Gastrocnemius medialis (tissue), 4 donors: Measurements from ENCODE around the gene BPIFB6.

ENCODE experiments used
- POLR2A ChIP-seq, 2 donors: fragments of 450-650 bp; IDR thresholded peaks; one replicate each; pipeline ENCODE4 v1.6.1; 2017; ENCODE audit warnings: antibody characterized with exemption in 2 of 2, mild to moderate bottlenecking in 2 of 2, moderate library complexity in 2 of 2
- TF ChIP-seq, protein P1 (sequence below), 5 experiments: fragments of 450-650 bp in 3 of 5; fragments of 200-600 bp in 2 of 5; sonication (generic) in 2 of 5; IDR thresholded peaks in 4 of 5; conservative IDR thresholded peaks in 1 of 5; 1 replicate in 4 of 5; 2 replicates in 1 of 5; pipeline ENCODE4 v1.5.1; 2016 to 2019; ENCODE audit warnings: antibody characterized with exemption in 5 of 5, mild to moderate bottlenecking in 3 of 5, moderate library complexity in 3 of 5

DNA sequence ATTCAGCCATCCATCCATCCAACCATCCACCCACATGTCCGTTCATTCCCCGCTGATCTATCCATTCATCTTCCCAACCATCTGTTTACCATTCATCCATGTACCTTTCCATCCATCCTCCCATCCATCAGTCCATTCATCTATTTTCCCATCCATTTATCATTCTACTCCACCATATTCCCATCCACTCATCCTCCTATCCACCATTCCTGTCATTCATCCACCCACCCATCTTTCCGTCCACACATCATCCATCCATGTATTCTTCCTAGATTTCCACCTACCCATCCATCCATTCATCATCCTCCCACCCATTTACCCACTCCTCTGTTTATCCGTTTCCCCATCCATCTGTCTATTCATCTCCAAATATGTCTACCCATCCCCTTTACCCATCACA is 6.8 kb downstream of the BPIFB6 start:
- TF ChIP-seq, protein P1, sequence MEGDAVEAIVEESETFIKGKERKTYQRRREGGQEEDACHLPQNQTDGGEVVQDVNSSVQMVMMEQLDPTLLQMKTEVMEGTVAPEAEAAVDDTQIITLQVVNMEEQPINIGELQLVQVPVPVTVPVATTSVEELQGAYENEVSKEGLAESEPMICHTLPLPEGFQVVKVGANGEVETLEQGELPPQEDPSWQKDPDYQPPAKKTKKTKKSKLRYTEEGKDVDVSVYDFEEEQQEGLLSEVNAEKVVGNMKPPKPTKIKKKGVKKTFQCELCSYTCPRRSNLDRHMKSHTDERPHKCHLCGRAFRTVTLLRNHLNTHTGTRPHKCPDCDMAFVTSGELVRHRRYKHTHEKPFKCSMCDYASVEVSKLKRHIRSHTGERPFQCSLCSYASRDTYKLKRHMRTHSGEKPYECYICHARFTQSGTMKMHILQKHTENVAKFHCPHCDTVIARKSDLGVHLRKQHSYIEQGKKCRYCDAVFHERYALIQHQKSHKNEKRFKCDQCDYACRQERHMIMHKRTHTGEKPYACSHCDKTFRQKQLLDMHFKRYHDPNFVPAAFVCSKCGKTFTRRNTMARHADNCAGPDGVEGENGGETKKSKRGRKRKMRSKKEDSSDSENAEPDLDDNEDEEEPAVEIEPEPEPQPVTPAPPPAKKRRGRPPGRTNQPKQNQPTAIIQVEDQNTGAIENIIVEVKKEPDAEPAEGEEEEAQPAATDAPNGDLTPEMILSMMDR (IDR thresholded peaks at IDR 0.05 in 4 of 5, conservative IDR thresholded peaks at IDR 0.05 in 1 of 5) = no peak
- no peak for TF ChIP-seq POLR2A (IDR thresholded peaks at IDR 0.05)
